Right ventricle myocardium superior (tissue), 1 donor: ENCODE data around the gene THYN1. TPM values are rescaled to one million over a fixed set of nuclear protein-coding genes. Genes with fewer than 3 reads are reported as not detected.

Source experiments
- ATAC-seq: fragments of 200-7000 bp; cut with Tn5 transposase; one replicate; pipeline ENCODE4 v1.9.1; 2020; ENCODE audit warnings: mild to moderate bottlenecking; ENCODE audit not compliant: poor library complexity
- DNase-seq: peaks from one replicate; pipeline ENCODE4 v3.0.0-alpha.2; 2020
- intact Hi-C: fragments of 100-400 bp; cut with DNase I; formaldehyde crosslinking; loops from one replicate; pipeline ENCODE4 v1.11.2; 2022
- total RNA-seq: library from RNA; stranded (reverse); fragmentation: NEBNext Ultra II Directional; extraction: Animal tissue kit (Norgen Biotek cat#: 25700); gene quantifications from one replicate; pipeline ENCODE4 v1.2.1, GENCODE V29; 2021
- donor health status: DM: no; HTN: yes; CAD: no; lungs with severe emphysema.

Gene THYN1
- total RNA-seq, 1 donor from 2014 or later, result 35.4 TPM

- DNase-seq (no peak), ATAC-seq (peak; percentile 10)
- intact Hi-C loops, result no loop called here
These were observed 23.4 kb upstream of the THYN1 start for GRCh38 chr11:134276396-134277182.

GRCh38 chr11:134275534-134276395 lies 22.6 kb upstream of the THYN1 start, which contains the start of gene GLB1L3:
Gene GLB1L3, plus strand, starts transcription at chr11:134276379. Its CDS starts 362 bp downstream, at chr11:134276741.
- ATAC-seq, result peak; percentile 61
- peak; percentile 46 for DNase-seq
- intact Hi-C loops, result no loop called here

- intact Hi-C loops, result no loop called here
- no peak for DNase-seq
- no peak for ATAC-seq
These were observed 22.0 kb upstream of the THYN1 start for GRCh38 chr11:134275188-134275533.

GRCh38 chr11:134273317-134273712 lies 20.2 kb upstream of the THYN1 start:
- no peak for DNase-seq
- intact Hi-C loops, result no loop called here

GRCh38 chr11:134272381-134273316 lies 19.5 kb upstream of the THYN1 start:
- peak; percentile 48 for DNase-seq
- ATAC-seq, result peak; percentile 65

More at GRCh38 chr11:134273317-134273712, 20.2 kb upstream of the THYN1 start:
- ATAC-seq, result no peak

GRCh38 chr11:134271978-134272377 lies 18.8 kb upstream of the THYN1 start:
- DNase-seq (no peak), ATAC-seq (no peak)
- intact Hi-C loops, result no loop called here

More at GRCh38 chr11:134272381-134273316, 19.5 kb upstream of the THYN1 start:
- intact Hi-C loops, result no loop called here

- DNase-seq, result no peak
- intact Hi-C loops, result no loop called here
- no peak for ATAC-seq
These were observed 17.1 kb upstream of the THYN1 start for GRCh38 chr11:134270250-134270714.

- no peak for ATAC-seq
- intact Hi-C loops, result no loop called here
- DNase-seq, result no peak
These were observed 14.8 kb upstream of the THYN1 start for GRCh38 chr11:134267966-134268365.

- ATAC-seq (no peak), DNase-seq (no peak)
- intact Hi-C loops, result no loop called here
These were observed 14.3 kb upstream of the THYN1 start for GRCh38 chr11:134267461-134267860.

GRCh38 chr11:134266841-134267251 lies 13.7 kb upstream of the THYN1 start:
- intact Hi-C loops, result no loop called here
- ATAC-seq (peak; percentile 55), DNase-seq (no peak)

GRCh38 chr11:134266440-134266839 lies 13.3 kb upstream of the THYN1 start:
- DNase-seq (no peak), ATAC-seq (no peak)
- intact Hi-C loops, result no loop called here

- ATAC-seq (no peak), DNase-seq (no peak)
- intact Hi-C loops, result no loop called here
These were observed 12.0 kb upstream of the THYN1 start for GRCh38 chr11:134264966-134265764.

- DNase-seq (no peak), ATAC-seq (no peak)
- intact Hi-C loops, result no loop called here
These were observed 8.7 kb upstream of the THYN1 start for GRCh38 chr11:134261626-134262488.

GRCh38 chr11:134260983-134261382 lies 7.8 kb upstream of the THYN1 start:
- DNase-seq, result no peak
- intact Hi-C loops, result no loop called here
- no peak for ATAC-seq

GRCh38 chr11:134260503-134260902 lies 7.4 kb upstream of the THYN1 start:
- ATAC-seq, result no peak
- intact Hi-C loops, result no loop called here

GRCh38 chr11:134258577-134258976 lies 5.4 kb upstream of the THYN1 start:
- no peak for DNase-seq
- intact Hi-C loops, result no loop called here
- no peak for ATAC-seq

More at GRCh38 chr11:134260503-134260902, 7.4 kb upstream of the THYN1 start:
- DNase-seq, result no peak

GRCh38 chr11:134257101-134257500 lies 3.9 kb upstream of the THYN1 start:
- intact Hi-C loops, result no loop called here
- ATAC-seq, result no peak

More at GRCh38 chr11:134257101-134257500, 3.9 kb upstream of the THYN1 start:
- DNase-seq, result no peak
